Stimulated activated CD8-positive, alpha-beta memory T cell treated with anti-CD3 and anti-CD28 coated beads, Interleukin-7, amount 100 ng/mL, for 4 hours (primary cell): Measurements from ENCODE around the gene ANKS1B.

Experiments used
- DNase-seq, 2 donors: peaks; one replicate each; pipeline ENCODE4 v3.0.0-alpha.2; 2020; ENCODE audit warnings: low read depth in 2 of 2

Gene ANKS1B

DNA sequence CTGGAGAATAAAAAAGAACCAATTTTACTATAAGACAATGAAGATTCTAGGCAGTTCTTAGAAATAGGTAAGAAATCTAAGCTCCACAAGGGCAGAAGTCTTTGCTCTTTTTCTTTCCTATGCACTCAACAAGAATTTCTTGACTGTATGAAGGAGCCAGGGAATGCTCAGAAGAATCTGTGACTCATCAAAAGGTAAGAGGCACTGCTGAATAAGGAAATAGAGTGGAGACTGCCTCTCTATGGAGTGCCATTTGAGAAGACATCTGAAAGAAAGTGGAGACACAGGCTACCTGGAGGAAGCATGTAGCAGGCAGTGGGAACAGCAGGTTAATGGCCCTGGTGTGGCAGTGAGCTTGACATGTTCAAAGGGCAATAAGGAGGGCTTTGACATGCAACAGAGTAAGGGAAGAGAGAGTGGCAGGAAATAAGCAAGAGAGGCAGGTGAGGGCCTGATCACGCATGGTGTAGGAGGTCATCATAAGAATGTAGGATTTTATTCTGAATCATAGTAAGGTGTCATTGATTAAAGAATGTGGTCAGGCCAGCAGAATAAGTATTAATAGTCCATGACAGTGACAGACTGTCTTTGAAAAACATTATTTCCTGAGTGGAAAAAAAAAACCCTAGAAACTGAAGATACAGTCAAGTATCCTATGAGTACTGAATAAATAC lies 783.9 kb downstream of the ANKS1B start:
- no peak for DNase-seq

DNA sequence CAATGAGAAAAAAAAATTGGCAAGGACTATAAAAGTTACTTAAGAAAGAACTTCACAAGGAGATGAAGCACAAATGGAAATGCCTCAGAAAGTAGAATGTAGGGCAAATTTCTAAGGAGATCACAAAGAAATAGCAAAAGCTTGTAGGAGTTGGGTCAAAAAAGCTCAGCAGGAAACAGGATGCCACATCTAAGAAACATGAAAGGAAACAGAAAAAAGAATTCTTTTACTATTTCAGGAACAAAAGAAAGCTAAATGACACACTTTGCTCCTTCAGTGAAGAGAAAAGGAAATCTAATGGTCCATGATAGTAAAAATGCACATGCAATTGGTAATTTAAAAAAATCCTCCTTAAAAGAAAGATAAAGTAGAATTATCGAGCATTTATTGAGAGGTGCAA lies 789.3 kb downstream of the ANKS1B start:
- no peak for DNase-seq

DNA sequence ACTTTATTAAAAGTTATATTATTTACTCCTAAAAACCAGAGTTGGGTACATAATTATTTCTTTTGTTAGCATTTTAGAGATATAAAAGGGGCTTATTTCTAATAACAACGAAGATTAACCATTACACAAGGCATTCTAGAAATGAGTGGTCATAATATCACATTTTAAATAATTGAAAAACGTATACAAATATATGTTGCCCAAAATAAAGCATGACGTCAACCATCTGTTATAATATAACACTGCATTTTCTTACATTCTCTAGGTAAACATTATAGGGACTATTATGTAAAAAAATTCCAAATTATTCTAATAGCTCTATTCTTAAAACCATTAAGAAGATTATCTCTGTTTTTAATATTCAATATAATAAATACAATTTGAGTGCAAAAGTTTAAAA lies 792.2 kb downstream of the ANKS1B start:
- DNase-seq = no peak

DNA sequence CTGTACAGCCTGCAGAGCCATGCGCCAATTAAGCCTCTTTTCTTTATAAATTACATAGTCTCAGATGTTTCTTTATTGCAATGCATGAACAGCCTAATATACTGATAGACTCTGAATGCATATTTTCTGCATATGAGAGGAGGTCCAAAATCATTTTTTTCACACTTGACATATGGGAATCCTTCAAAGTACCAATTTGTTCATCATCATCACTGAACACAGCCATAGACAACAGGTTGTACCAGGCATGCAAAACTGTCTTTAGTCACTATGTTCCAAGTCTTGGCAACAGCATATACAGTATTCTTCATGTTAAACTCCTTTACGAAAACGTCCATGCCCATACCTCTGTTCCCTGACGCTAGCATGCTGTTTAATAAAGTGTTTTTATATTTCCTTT lies 807.9 kb downstream of the ANKS1B start:
- no peak for DNase-seq

DNA sequence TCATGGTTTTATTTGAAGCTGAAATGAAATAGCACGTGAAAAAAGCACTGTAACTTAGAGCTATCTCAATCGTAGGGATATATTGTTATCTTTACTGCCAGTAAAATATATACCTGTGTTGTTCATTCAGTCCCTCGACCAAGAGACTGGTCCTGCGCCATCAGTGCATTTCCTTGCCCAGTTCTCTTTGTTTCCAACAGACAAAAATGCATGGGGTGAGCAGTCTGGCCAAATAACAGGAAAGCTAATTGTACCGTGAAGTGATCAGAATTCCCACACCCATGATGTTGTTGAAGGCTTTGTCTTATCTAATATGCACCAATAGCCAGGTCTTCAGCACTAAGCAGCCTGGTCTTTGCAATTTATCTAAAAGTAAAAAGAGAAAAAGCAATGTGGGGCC lies 814.3 kb downstream of the ANKS1B start:
- DNase-seq = no peak

DNA sequence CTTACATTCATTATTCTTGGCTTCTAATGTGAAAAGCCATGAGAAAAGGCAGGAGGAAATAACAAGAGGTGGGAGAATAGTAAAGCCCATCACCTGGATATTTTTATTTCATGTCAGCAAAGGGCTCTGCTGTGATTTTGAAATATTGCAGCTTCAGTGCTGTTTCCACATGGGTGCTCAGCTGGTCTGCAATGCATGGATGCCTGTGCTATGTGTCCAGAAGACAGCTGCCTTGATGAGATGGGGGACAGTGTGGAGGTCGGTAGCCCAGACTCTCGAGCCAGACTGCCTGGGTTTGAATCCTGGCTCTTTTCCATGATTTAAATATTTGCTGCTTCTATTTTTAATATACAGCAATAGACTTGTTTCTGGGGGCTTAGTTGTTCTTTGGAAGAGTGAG lies 814.7 kb downstream of the ANKS1B start:
- no peak for DNase-seq

DNA sequence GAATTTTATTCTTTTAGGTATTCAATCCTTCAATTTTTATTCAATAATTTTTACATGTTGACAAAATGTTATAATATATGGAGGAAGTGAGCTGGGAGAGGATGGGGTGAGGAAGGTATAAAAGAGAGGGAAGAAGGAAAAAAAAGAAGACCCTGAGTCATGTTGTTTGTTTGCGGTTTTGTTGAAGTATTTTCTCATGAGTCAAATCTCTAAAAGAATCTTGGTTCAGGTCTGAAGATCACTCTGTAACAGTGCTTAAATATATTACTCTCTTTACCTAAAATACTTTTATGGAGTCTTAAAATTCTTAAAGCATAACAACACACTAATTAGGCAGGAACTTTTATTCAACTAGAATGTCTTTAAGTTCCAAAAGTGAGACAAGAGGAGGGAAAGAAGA lies 826.8 kb downstream of the ANKS1B start:
- DNase-seq = no peak

DNA sequence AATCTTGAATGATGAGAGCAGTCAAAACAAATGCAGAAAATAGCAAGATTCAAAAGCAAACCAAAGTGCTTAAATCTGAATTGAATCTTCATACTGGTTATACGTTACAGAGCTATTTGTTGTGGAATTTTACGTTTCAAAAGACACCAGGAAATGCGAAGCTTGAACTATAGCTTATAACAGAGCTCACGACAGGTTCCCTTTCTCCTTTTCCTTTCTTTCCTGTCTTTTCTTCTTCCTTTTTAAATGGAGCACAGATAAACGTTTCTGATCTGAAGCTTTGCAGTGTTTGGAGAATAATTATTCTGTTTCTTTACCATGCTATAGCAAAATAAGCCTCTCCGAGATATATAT lies 829.8 kb downstream of the ANKS1B start:
- no peak for DNase-seq

DNA sequence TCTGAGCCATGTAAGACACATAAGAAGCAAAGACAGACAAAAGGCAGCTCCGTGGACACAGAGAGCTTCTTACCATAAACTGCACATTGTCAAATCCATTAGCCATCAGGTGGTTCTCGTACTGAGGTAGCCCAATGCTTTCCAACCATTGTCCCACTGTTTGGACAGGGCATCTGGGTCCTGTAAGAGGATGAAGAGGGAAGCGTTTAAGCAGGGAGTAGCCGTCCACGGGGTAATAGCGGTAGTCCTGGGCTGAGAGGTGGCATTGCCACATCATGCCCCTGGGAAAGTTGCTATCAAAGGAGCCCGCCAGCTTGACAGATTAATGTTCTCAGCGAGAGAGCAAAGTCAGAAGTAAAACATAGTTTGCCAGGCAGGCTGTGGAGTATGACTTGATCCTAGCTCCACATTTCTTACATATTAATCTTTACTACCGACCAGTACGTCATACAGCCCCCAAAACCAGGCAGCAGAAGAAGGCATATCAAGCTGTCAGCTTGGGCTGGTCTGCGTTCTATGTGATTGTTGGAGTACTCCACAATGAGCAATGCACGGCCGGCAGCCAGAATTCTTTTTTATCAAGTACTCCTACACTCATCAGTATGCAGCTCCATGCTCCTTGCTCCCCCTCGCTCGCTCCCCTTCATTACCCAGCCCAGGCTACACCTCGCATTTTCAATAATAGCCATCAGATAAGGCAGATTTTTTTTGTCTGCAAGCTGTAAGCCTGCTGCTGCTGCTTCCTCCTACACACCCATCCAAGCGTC lies 830.3 kb downstream of the ANKS1B start:
- DNase-seq = no peak

DNA sequence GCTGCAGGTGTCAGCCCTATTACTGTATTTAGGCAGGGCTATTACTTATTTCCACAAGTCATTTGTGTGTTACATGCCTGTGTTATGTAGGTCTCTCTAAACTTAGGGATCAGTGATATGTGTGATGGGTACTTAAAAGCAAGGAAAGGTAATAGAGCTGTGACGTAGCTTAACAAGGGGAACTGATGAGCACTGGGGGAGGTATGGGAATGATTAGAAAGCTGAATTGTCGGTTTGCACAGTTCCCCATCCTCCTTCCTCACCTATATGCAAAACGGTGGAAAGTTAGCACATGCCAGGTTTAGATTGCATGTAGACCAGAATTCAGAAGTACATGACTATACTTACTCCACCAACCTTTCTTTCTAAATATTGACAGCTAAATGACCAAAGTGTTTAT lies 831.4 kb downstream of the ANKS1B start:
- DNase-seq = no peak

DNA sequence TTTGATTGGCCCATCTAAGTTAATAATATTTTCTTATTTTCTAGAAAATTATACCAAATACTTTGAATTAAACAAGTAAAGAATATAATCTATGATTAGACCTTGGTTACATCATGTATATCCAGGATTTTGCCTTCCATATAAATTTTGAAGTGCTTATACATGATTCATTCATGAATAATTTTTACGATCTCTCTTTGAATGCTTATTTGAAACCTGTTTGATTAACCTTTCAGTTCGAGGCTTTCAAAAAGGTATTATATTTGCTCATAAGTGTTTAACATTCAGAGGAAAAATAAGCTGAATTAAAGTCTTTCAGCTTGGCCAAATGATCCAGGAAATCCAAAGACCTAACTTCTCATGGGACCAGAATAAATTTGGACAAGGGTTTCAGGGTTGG lies 832.4 kb downstream of the ANKS1B start:
- DNase-seq = no peak

DNA sequence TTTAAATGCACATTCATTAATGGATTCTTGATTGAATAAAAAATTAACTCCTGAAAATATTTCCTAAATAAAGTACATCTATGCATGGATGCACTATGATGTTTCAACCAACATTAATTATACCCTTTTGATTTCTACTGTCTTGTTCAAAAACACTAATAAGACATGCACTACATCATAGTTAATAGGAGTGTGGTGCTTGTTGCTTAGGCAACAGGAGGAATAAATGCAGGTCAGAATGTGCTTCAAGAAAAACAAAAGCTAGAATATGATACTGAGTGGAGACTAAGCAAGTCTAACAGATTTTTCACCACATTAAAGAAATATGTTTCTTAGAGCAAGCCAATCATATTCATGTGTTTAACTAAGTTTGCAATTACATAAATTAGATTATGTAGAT lies 833.0 kb downstream of the ANKS1B start:
- DNase-seq = no peak

DNA sequence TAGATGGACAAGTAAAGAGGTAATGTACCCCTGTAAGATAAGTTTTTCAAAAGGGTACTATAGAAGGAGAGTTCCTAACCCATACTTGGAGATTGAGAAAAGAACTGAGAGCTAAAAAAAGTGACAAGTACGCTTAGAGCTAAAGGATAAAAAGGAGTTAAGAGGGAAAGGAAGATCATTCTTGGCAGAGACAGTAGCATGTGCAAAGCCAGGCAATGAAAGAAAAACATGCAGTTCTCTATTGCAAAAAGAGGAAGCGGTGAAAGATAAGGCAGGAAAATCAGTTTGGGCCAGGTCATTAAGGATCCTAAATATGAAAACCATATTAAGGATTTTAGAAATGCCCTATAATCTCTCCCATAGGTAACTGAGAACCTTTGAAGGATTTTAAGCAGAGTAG lies 837.6 kb downstream of the ANKS1B start:
- DNase-seq = no peak

DNA sequence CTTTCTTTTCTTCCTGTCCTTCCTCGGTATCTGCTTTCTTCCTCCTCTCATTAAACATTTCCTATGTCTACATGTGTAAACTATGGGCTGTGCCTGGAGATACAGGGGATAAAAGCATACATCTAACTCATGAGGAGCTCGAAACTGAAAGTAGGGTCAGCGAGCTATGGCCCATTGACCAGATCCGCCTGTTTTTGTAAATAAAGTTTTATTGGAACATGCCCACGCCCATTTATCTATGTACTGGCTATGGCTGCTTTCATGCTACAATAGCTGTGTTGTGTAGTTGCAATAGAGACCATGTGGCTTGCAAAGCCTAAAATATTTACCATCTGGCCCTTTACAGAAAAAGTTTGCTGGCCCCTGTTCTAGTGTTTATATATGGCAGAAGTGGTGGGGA lies 838.0 kb downstream of the ANKS1B start:
- DNase-seq = no peak

DNA sequence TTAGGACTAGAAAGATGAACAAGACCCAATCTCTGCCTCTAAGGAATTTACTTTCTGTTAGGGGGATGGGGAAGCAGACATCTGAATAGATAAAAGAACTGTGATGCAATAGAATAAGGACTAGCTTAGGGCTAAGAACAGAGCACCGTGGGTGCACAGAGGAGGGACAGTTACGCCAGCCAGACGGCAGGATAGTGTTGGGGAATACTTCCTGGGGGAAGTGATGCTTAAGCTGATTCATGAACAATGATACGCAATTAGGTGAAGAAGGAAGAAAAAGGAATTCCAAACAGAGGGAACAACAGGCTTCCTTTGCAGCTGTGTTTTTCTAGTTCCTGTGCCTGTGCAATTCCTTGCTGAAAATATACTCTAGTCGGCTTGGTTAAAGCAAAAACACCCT lies 838.6 kb downstream of the ANKS1B start:
- DNase-seq = no peak

DNA sequence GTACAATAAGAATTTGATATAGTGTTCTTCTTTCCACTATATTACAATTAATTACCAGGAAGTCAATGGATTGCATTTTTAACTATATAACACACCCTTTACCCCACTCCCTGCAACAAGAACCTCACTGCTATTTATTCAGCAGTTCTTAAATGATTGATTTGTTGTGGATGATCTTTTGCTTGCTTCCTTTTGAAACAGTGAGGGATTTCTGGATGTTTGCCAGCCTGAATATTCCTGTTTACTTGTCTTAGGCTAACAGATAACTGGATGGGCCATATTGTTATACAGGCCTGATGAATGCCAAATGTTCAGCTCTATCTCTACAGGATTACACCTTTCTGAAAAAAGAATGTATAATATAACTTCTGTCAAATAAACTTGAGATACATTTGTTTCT lies 842.1 kb downstream of the ANKS1B start:
- no peak for DNase-seq

DNA sequence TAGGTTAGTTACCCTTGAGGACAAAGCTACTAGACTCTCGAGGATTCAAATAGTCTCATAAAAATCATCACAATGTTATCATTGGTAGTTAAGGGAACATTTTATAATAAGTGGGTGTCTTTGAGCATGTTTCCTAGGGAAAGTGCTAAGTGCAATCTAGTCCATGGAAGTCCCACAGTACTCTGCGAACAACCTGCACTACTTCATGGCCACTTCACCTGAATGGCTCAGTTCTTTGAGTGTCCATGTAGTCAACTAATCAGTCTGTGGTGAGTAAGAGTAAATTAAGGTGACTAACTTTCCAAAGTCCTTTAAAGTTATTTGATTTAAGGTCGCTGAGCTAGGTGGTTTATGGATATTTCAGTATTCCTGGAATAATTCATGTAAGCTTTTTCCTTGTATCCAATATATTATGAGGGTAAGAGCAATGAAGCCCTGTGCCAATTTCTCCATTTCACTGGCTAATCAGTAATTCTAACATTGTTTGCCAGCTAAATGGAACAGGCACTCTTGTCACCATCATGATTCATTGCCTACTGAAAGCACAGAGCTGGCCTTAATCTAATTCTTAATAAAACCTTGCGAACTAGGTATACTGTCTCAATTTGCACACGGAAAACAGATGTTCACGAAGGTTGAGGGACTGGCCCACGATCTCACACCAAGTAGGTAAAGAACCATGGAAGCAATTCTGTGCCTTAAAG lies 844.6 kb downstream of the ANKS1B start:
- no peak for DNase-seq

DNA sequence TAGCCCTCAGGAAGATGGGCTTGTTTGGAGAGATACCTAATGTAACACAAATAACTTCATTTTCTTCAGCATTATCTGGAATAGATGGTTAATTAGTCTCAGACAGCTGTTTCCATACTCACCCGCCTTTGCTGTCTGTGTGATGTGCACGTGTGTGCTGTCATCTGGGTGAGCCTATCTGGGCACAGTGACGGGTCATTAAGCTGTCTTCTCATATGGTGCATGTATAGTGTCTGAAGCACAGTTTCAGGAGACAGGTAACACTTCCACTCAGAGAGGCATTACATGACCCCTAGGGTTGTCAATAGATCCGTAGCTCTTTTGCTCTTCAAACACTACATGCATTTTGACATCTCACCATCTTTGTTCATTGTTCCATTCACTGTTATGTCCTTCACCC lies 846.3 kb downstream of the ANKS1B start:
- no peak for DNase-seq

DNA sequence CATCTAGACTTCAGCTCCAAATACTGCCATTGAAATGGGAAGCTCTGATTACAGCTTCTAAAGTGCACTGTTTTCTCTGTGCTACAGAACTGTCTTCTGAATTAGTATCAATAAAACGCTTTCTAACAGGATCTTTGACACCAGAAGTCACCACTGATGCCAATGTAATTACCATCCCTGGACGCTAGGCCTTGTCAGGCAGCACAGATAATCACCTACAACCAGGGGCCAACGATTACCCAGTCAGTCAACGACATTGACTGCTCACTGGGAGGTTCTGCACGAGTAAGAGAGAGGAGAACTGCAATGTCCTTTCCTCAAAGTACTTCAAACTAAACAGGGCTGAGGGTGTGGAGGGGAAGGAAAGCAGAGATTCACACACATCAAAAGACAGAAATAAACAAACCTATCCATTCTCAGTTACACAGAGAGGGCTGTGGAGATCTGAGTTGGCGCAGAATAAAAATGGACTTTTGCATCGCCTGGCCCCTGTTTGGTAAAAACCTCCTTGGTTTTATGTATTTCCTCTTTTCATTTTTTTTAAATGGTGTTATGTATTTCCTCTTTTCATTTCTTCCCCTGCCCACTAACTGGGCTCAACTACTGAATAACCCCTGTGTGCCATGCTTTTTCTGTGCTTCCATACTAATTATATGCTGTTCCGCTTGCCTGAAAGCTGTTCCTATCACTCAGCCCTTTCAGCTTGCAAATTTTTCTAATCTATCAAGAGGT lies 847.4 kb downstream of the ANKS1B start:
- no peak for DNase-seq

DNA sequence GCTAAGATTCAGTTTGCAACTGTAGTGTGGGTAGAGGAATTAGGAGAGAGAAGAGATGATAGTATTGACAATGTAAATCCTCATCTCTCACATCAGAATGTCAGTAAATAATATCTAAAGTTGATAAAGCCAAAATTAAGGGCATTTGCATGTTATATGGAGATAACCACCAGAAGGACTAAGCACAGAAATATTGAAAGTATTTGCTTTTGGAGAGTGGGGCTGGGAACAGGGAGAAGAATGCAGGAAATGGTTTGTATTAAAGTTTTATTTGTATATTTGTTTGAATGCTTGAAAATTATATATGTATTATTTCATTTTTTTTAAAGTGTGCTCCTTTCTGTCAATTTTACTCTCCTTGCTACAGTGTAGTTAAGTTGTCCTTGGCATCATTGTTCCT lies 848.2 kb downstream of the ANKS1B start:
- no peak for DNase-seq

DNA sequence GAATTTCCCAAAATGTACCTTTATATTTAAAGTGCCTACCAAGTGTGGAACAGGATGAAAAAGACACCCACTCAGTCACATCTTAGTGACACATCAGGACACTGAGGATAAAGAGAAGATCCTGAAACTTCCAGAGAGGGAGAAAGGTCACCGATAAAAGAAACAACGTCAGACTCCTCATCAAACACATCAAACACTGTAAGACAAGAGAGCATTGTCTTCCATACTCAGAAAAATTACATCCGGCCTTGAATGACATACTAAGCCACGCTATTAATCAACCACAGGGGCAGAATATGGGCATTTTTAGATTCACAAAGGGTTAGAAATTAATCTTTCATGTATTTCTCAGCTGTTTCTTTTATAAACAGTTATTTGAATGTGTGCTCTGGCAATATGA lies 849.4 kb downstream of the ANKS1B start:
- no peak for DNase-seq

DNA sequence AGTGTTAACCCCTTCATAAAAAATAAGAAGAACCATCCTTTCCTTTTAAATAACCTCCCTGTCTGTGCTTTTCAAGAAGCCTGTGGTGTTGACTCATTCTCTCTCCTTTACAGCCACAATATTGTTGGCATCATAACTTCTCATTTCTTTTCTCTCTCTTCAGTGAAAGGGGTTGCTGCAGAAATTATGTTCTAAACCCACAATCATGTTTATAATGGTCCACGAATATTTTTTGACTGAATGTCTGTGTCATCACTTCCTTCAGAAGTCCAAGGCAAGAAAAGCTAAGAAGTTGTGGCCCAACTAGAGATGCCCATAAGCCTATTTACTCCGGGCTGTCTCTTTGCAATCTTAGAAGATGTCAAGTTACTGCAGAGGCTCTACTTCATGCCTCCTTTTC lies 851.3 kb downstream of the ANKS1B start:
- no peak for DNase-seq
